GM19455 (cell line): Measurements from ENCODE around the gene NLE1.

Experiments used
- ATAC-seq: cut with Tn5 transposase; IDR thresholded peaks from one replicate; pipeline ENCODE4 v1.9.1; 2021; ENCODE audit not compliant: unreplicated experiment

The NLE1 gene

DNA sequence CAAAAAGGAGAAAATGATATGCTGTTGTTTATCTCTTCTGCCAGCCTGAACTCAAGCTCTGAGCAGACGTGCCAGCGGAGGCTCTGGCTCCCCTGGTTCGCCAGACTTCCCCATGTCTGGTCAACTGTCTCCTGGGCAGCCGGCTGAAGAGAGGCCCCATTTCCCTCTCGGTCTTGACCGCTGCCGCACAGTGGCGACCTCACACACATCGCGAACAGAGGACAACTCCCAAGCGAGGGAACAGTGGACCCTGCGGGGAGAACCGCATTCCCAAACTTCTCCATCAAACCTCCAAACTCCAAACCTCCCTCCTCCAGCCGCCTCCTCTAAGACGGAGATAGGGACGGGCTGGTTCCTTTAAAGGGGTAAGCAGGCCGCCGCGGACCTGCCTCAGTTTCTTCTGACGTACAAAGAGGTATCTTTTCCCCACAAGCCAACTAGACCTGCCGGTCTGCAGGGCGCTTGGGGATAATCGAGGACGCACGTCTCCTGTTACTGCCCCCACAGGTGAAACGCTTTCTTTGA lies 53.7 kb downstream of the NLE1 start:
- no peak for ATAC-seq

DNA sequence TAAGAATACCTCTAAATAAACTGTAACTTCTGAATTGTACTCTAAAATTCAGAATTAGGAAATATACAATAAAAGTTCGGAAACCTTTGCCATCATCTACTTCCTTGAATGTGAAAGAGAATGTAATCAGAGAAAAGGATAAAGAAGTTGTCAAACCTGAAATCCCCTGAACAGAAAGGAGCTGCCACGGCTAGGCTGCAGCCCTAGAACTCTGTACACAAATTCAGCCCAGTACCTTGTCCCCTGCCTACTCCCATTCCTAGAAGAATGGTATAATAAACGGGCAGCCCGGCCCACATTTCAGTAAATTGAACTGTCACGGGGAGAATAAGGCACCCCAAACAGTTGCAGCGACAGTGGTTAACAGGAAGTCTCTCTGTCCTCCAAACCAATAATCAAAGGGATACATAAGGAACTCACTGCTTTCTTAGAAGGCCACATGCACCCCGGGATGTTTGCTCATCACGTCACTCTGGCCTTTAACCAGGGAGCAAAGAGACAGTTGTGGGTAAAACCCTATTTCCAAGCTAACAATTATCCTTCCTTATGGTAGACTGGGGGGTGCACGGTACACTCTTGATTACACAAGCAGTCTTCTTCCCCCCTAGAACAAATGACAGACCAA lies 54.3 kb downstream of the NLE1 start:
- no peak for ATAC-seq

DNA sequence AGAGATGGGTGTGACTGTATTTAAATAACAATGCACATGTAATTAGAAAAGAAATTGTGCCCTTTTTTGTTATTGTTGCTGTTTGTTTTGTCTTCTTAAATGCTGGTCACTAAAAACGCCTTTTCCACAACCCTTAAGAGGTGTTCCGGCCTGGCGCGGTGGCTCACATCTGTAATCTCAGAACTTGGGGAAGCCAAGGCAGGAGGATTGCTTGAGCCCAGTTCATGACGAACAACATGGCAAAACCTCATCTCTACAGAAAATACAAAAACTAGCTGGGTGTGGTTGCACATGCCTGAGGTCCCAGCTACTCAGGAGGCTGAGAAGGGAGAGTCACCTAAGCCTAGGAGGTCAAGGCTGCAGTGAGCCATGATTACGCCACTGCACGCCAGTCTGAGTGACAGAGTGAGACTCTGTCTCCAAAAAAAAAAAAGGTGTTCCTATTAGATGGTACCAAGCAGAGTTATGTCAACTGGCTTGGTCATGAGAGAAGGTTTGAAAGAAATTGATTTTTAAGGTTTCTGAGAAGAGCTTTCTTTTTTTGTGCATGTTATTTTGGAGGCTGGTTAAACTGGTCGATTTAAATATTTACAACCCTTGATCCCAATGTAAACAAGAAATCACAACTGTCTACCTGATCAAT lies 55.1 kb downstream of the NLE1 start:
- no peak for ATAC-seq

DNA sequence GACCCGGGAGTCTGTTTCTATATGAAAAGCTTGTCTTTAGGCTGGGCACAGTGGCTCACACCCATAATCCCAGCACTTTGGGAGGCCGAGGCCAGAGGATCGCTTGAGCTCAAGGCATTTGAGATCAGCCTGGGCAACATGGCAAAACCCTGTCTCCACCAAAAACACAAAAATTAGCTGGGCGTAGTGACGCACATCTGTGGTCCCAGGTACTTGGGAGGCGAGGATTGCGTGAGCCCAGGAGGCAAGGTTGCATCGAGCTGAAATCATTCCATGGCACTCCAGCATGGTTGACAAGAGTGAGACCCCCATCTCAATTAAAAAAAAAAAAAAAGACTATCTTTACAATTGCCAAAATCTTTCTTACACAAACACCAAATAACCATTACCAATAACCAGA lies 55.9 kb downstream of the NLE1 start:
- no peak for ATAC-seq

DNA sequence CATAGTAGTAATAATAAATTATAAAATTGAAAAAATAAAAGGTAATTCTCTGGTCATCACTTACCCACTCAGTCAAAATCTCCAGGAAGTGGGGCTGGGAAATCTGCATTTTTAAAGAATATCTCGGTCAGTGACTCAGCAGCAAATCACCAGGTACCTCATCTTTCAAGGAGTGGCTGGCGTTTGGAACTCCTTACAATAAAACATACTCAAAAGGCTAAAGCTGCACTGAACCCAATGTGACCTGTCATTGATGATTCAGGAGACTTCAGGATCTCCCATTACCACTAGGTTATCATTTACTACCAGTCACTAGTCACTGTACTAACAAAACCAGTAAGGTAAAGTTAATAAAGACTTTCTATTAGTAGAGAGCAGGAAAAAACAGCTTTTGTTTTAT lies 57.1 kb downstream of the NLE1 start:
- no peak for ATAC-seq

DNA sequence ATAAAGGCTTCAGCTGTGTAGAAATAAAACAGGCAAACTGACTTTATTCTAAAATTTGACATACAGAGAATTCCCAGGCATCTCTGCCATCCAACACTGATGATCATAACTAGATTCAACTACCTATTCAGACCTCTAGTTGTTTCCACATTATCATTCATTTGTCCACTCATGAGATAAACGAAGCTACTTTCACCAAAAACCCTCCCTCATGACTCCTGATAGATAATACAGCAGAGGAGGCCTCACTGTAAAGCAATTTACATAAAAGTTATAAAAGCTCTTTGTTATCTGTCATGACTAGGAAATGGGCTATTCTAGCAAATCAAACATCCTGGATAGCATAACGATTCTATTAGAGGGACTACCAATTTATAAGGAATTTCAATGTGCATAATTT lies 59.0 kb downstream of the NLE1 start:
- no peak for ATAC-seq

DNA sequence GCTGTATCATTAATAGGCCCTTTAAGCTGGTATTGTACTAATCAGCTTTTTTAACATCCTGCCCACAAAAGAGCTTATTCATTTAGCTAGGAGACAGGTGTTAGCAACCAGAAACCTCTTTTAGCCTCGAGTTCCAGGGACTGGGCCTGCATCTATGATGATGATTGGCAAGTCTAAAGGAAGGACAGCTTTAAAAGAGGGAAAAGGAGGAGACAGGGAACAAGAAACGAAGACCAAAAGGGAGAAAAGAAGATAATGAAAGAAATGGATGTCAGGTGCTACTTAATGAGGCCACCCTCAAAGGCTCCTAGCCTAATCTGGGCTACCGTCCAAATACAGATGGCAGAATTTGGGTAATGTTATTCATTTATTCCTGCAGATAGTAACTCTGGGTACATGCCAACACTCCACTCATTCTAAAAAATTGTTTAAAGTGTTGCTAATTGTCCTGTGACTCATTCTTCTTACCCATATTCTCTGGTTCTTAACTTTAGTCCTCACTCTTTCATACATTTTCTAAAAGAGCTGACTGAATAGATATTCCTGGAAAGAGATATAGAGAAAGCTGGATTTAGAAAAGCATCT lies 59.9 kb downstream of the NLE1 start:
- ATAC-seq, result no peak

DNA sequence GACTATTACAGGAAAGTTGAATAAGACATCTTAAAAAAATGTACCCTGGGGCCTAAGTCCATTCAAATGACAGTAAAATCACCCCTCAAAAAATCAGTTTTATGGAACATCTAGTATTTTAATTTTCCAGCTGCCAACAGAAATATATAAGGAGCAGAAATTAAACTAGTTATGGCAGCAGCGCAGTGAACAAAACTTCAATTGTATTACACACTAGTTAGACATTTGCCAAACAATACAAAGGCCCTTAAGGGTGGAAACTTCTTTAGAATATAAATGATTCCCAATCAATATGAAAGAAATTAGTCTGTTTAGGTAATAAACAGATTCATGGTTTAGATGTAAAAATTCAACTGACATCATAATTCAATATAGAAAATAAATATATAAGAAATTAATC lies 60.5 kb downstream of the NLE1 start:
- no peak for ATAC-seq

DNA sequence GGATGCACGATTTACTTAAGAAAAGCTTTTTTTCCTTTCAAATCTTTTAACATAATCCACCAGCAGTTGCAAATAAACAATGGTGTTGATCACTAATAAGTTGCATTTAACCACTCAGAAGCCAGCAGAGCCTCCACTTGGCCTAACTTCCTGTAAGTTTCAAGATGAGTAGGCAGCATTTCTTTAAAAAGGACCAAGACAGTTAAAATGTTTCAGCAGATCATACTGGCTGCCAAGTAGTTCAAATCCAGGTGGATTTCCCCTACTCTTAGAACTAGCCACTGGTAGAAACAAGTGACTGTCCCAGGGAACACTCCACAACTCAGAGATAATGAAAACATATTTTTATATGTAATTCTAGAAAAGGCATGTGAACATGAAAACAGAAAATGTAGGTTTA lies 61.6 kb downstream of the NLE1 start:
- peak; percentile 68 for ATAC-seq

DNA sequence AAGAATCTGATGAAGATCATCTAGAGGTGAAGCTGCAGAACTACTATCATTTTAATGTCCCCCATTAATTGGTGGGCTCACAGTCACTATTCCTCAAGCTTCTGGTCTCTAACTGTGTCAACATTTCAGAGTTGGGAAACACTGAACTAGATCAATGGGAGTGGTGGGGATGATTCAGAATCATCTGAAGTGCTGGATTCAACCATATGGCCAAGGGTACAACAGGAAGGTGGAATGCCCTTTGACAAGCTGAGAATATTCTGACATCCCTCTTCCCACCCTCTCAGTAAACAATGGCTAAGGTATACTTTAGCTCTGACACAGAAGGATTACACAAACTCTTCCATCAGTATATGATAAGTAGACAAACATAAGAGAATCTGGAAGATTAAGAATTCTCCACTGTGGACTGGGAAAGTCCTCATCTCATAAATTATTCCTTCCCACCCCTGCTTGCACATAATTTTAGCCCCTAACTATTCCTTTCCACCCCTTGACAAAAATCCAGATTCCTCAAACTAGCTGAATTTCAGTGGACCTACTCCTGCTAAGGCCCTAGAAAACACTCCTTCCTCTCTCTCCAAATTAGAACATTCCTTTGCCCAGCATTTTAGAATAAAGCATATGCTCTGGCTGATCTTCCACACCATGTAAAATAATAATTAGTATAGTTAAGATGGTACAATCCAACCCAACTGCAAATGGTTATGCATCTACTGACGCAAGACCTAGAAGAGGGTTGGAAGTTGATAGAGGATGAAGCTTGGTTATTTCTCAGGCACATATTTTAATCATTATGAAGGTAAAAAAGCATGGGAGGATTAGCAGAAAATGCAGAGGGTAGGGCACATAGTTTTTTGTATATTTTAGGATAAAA lies 62.3 kb downstream of the NLE1 start:
- no peak for ATAC-seq
